Superior temporal gyrus (tissue), 1 donor: ENCODE results near the gene GRIP1.

Experiments used
- DNase-seq: peaks from one replicate; pipeline ENCODE4 v3.0.0-alpha.2; 2016; ENCODE audit errors: extremely low spot score

The GRIP1 gene

GRCh38 chr12:66693901-66694513 lies 15.1 kb upstream of the GRIP1 start:
- DNase-seq, result peak; percentile 93

- DNase-seq, result no peak
These were observed 14.1 kb upstream of the GRIP1 start for GRCh38 chr12:66692986-66693385.

GRCh38 chr12:66692170-66692569 lies 13.3 kb upstream of the GRIP1 start:
- DNase-seq, result no peak

GRCh38 chr12:66688846-66689439 lies 10.1 kb upstream of the GRIP1 start:
- peak; percentile 41 for DNase-seq

GRCh38 chr12:66684222-66684621 lies 5.3 kb upstream of the GRIP1 start:
- no peak for DNase-seq

- DNase-seq, result no peak
These were observed 4.9 kb upstream of the GRIP1 start for GRCh38 chr12:66683822-66684221.

- no peak for DNase-seq
These were observed 4.2 kb upstream of the GRIP1 start for GRCh38 chr12:66683073-66683472.

- no peak for DNase-seq
These were observed 697 bp upstream of the GRIP1 start for GRCh38 chr12:66679461-66680084.

GRCh38 chr12:66676241-66676640 lies 2.6 kb downstream of the GRIP1 start:
- no peak for DNase-seq

- no peak for DNase-seq
These were observed 4.3 kb downstream of the GRIP1 start for GRCh38 chr12:66674495-66675122.

GRCh38 chr12:66669541-66669940 lies 9.3 kb downstream of the GRIP1 start:
- DNase-seq, result no peak

GRCh38 chr12:66668311-66668710 lies 10.6 kb downstream of the GRIP1 start:
- no peak for DNase-seq

- DNase-seq, result no peak
These were observed 11.0 kb downstream of the GRIP1 start for GRCh38 chr12:66667906-66668305.

GRCh38 chr12:66666481-66666880 lies 12.4 kb downstream of the GRIP1 start:
- DNase-seq, result peak; percentile 35

- no peak for DNase-seq
These were observed 13.4 kb downstream of the GRIP1 start for GRCh38 chr12:66665435-66665985.

GRCh38 chr12:66664076-66664475 lies 14.8 kb downstream of the GRIP1 start:
- DNase-seq, result no peak

GRCh38 chr12:66663611-66664010 lies 15.3 kb downstream of the GRIP1 start:
- no peak for DNase-seq

- no peak for DNase-seq
These were observed 16.1 kb downstream of the GRIP1 start for GRCh38 chr12:66662729-66663128.

GRCh38 chr12:66662179-66662578 lies 16.7 kb downstream of the GRIP1 start:
- DNase-seq, result no peak

- no peak for DNase-seq
These were observed 17.5 kb downstream of the GRIP1 start for GRCh38 chr12:66661357-66661756.

- no peak for DNase-seq
These were observed 25.1 kb downstream of the GRIP1 start for GRCh38 chr12:66653796-66654195.

GRCh38 chr12:66648033-66648735 lies 30.7 kb downstream of the GRIP1 start:
- no peak for DNase-seq
